Loucy (cell line): ENCODE measurements around the gene RAI14.

Experiments used
- H2AFZ ChIP-seq: fragments of 200-600 bp; sonication (generic); 2 replicates; pipeline ENCODE4 v1.6.0; 2016; ENCODE audit warnings: antibody characterized with exemption, mild to moderate bottlenecking, low read length, moderate library complexity
- H3F3A ChIP-seq: fragments of 200-600 bp; 2 replicates; pipeline ENCODE4 v1.6.0; 2016; ENCODE audit warnings: antibody characterized with exemption, low read depth, mild to moderate bottlenecking
- H3K27me3 ChIP-seq: fragments of 200-600 bp; sonication (generic); 2 replicates; pipeline ENCODE4 v1.6.1; 2014; ENCODE audit warnings: low read length, mild to moderate bottlenecking; ENCODE audit not compliant: insufficient read depth, poor library complexity, severe bottlenecking
- H3K36me3 ChIP-seq: fragments of 200-600 bp; sonication (generic); 2 replicates; pipeline ENCODE4 v1.6.1; 2016; ENCODE audit warnings: low read length; ENCODE audit not compliant: insufficient read depth
- H3K4me1 ChIP-seq: fragments of 200-600 bp; sonication (generic); 2 replicates; pipeline ENCODE4 v1.5.1; 2014; ENCODE audit warnings: low read length, mild to moderate bottlenecking; ENCODE audit not compliant: insufficient read depth, poor library complexity, severe bottlenecking
- H3K4me2 ChIP-seq: fragments of 200-600 bp; sonication (generic); 2 replicates; pipeline ENCODE4 v1.6.0; 2014; ENCODE audit warnings: antibody characterized with exemption, low read length, low read depth, mild to moderate bottlenecking; ENCODE audit not compliant: poor library complexity, severe bottlenecking
- H3K4me3 ChIP-seq: fragments of 200-600 bp; sonication (generic); 2 replicates; pipeline ENCODE4 v1.5.1; 2014; ENCODE audit warnings: low read length, mild to moderate bottlenecking, mixed read lengths; ENCODE audit not compliant: poor library complexity, severe bottlenecking
- H3K79me2 ChIP-seq: fragments of 200-600 bp; sonication (generic); 2 replicates; pipeline ENCODE4 v1.6.1; 2014; ENCODE audit warnings: low read length; ENCODE audit not compliant: insufficient read depth
- H3K9ac ChIP-seq: fragments of 200-600 bp; sonication (generic); 2 replicates; pipeline ENCODE4 v1.6.0; 2014; ENCODE audit warnings: mild to moderate bottlenecking, low read depth, low read length, moderate library complexity; ENCODE audit not compliant: poor library complexity, severe bottlenecking
- H3K9me2 ChIP-seq: fragments of 200-600 bp; sonication (generic); replicated peaks from 2 replicates; pipeline ENCODE4 v1.6.1; 2016; ENCODE audit warnings: low read depth, low read length, mixed read lengths
- H3K9me3 ChIP-seq: fragments of 200-600 bp; sonication (generic); 2 replicates; pipeline ENCODE4 v1.6.1; 2014; ENCODE audit warnings: mild to moderate bottlenecking, antibody characterized with exemption, low read length, low read depth; ENCODE audit not compliant: insufficient read depth
- H4K20me1 ChIP-seq: fragments of 200-600 bp; sonication (generic); 2 replicates; pipeline ENCODE4 v1.6.0; 2014; ENCODE audit warnings: antibody characterized with exemption, low read length, mild to moderate bottlenecking; ENCODE audit not compliant: insufficient read depth, poor library complexity, severe bottlenecking
- CTCF ChIP-seq: fragments of 200-600 bp; sonication (generic); conservative IDR thresholded peaks from 2 replicates; pipeline ENCODE4 v1.5.1; 2014; ENCODE audit warnings: mild to moderate bottlenecking, antibody characterized with exemption, low read length
- EZH2phosphoT487 ChIP-seq: fragments of 200-600 bp; IDR thresholded peaks from 2 replicates; pipeline ENCODE4 v1.6.1; 2018; ENCODE audit warnings: antibody characterized with exemption, mild to moderate bottlenecking, moderate library complexity, borderline replicate concordance

RAI14 gene

GRCh38 chr5:34694012-34694411 is 37.9 kb downstream of the RAI14 start:
- no peaks in the 10 kb centered on the region for H3K9me2 ChIP-seq
- no peaks in the 10 kb centered on the region for H3K79me2 ChIP-seq
- H3F3A ChIP-seq = no peaks in the 10 kb centered on the region
- peaks cover 4% of the 10 kb centered on the region; the same call in 1 of the 2 replicates for H3K36me3 ChIP-seq
- peaks cover 24% of the 10 kb centered on the region for H3K4me1 ChIP-seq
- no peaks in the 10 kb centered on the region for H4K20me1 ChIP-seq
- H3K9me3 ChIP-seq = no peaks in the 10 kb centered on the region
- no peaks in the 10 kb centered on the region for H3K27me3 ChIP-seq
- H2AFZ ChIP-seq = 0 out of 2 replicates have a peak overlapping the region, but pooled peaks have one; percentile 30
- no peak overlapping the region for H3K9ac ChIP-seq
- no peak overlapping the region for H3K4me3 ChIP-seq
- peak overlapping the region; percentile 24 for H3K4me2 ChIP-seq
- TF ChIP-seq CTCF (no peak), EZH2phosphoT487 (no peak)

GRCh38 chr5:34694685-34695084 is 38.6 kb downstream of the RAI14 start:
- peaks cover 27% of the 10 kb centered on the region for H3K4me1 ChIP-seq
- H4K20me1 ChIP-seq = no peaks in the 10 kb centered on the region
- peak overlapping the region; percentile 68 for H3K4me2 ChIP-seq
- H2AFZ ChIP-seq = peak overlapping the region; percentile 30; the same call in 1 of the 2 replicates
- no peak overlapping the region for H3K4me3 ChIP-seq
- H3K9me3 ChIP-seq = no peaks in the 10 kb centered on the region
- H3K79me2 ChIP-seq = no peaks in the 10 kb centered on the region
- TF ChIP-seq EZH2phosphoT487 = no peak
- TF ChIP-seq CTCF = no peak
- H3F3A ChIP-seq = no peaks in the 10 kb centered on the region
- no peak overlapping the region for H3K9ac ChIP-seq
- H3K9me2 ChIP-seq = no peaks in the 10 kb centered on the region
- no peaks in the 10 kb centered on the region for H3K27me3 ChIP-seq
- H3K36me3 ChIP-seq = no peaks in the 10 kb centered on the region

GRCh38 chr5:34695275-34696027 is 39.3 kb downstream of the RAI14 start:
- Histone ChIP-seq H3K9me2 (no peaks in the 10 kb centered on the region), H3K4me3 (peak overlapping the region; percentile 45), H3K79me2 (no peaks in the 10 kb centered on the region), H3K4me1 (peaks cover 28% of the 10 kb centered on the region), H3K36me3 (no peaks in the 10 kb centered on the region), H3K9ac (no peak overlapping the region), H3F3A (no peaks in the 10 kb centered on the region), H3K27me3 (no peaks in the 10 kb centered on the region), H2AFZ (no peak overlapping the region), H3K4me2 (peak overlapping the region; percentile 68), H3K9me3 (no peaks in the 10 kb centered on the region), H4K20me1 (no peaks in the 10 kb centered on the region)
- no peak for TF ChIP-seq EZH2phosphoT487
- TF ChIP-seq CTCF = no peak
